Upper lobe of left lung (tissue), 6 donors: ENCODE results near the gene PTK6. TPM values are rescaled to one million over a fixed set of nuclear protein-coding genes. Genes with fewer than 3 reads are reported as not detected.
A peak's percentile ranks its signal among the peaks of the same experiment; 100 is the strongest.

Experiments used
- ATAC-seq, 2 donors: fragments of 200-7000 bp; cut with Tn5 transposase; one replicate each; pipeline ENCODE4 v1.9.1; 2022; ENCODE audit warnings: mild to moderate bottlenecking in 2 of 2, moderate library complexity in 2 of 2; ENCODE audit not compliant: low FRiP score in 2 of 2
- DNase-seq, 2 donors: peaks; one replicate each; pipeline ENCODE4 v3.0.0-alpha.2; 2019 to 2020
- H3K27ac ChIP-seq, 4 donors: fragments of 200-600 bp; sonication (generic); one replicate each; pipeline ENCODE4 v1.5.1; 2016 to 2019
- H3K27me3 ChIP-seq, 4 donors: fragments of 200-600 bp; sonication (generic); one replicate each; pipeline ENCODE4 v1.5.1; 2017 to 2019
- H3K36me3 ChIP-seq, 4 donors: fragments of 200-600 bp; sonication (generic); one replicate each; pipeline ENCODE4 v1.5.1; 2016 to 2019
- H3K4me1 ChIP-seq, 4 donors: fragments of 200-600 bp; sonication (generic); one replicate each; pipeline ENCODE4 v1.5.1; 2018 to 2019
- H3K4me3 ChIP-seq, 4 donors: fragments of 200-600 bp; sonication (generic); one replicate each; pipeline ENCODE4 v1.5.1; 2017 to 2019; ENCODE audit warnings: mild to moderate bottlenecking in 2 of 4, moderate library complexity in 1 of 4
- H3K9me3 ChIP-seq, 4 donors: fragments of 200-600 bp; sonication (generic); one replicate each; pipeline ENCODE4 v1.5.1; 2018 to 2019
- EP300 ChIP-seq, 4 donors: sonication (generic); formaldehyde crosslinking; IDR thresholded peaks; one replicate each; pipeline ENCODE4 v1.5.1; 2017; ENCODE audit warnings: antibody characterized with exemption in 4 of 4, control low read depth in 2 of 4
- POLR2A ChIP-seq, 4 donors: fragments of 450-650 bp; IDR thresholded peaks; one replicate each; pipeline ENCODE4 v1.5.1; 2016 to 2017; ENCODE audit warnings: antibody characterized with exemption in 4 of 4, mild to moderate bottlenecking in 2 of 4
- POLR2AphosphoS5 ChIP-seq, 2 donors: sonication (generic); formaldehyde crosslinking; IDR thresholded peaks; one replicate each; pipeline ENCODE4 v1.5.1; 2017; ENCODE audit warnings: antibody characterized with exemption in 2 of 2
- WGBS, 2 donors: methylation state at CpG; one replicate each; pipeline ENCODE4 v1.1.5; 2017 to 2018; 5-methylcytosine and 5-hydroxymethylcytosine counted together
- total RNA-seq, 6 donors: library from RNA; depleted of rRNA in 4 of 6; stranded (reverse); fragments of >200 nt in 4 of 6; gene quantifications; one replicate each; pipeline versions ENCODE4 v1.1.0 to v1.2.1, GENCODE V29; 2016 to 2021
- TF ChIP-seq, protein P1 (sequence below), 6 experiments: fragments of 450-650 bp in 4 of 6; fragments of 200-600 bp in 2 of 6; sonication (generic) in 2 of 6; IDR thresholded peaks; one replicate each; pipeline ENCODE4 v1.5.1; 2016 to 2019; ENCODE audit warnings: antibody characterized with exemption in 6 of 6
- donor health status: DM: no; HTN: no; CAD: no; lungs with moderate emphysema.
- donor health status: DM: no; HTN: yes; CAD: no; lungs with severe emphysema.

The PTK6 gene
- 1 to 10 TPM; 3.3 to 9.8 (median 6.0) TPM for total RNA-seq

DNA sequence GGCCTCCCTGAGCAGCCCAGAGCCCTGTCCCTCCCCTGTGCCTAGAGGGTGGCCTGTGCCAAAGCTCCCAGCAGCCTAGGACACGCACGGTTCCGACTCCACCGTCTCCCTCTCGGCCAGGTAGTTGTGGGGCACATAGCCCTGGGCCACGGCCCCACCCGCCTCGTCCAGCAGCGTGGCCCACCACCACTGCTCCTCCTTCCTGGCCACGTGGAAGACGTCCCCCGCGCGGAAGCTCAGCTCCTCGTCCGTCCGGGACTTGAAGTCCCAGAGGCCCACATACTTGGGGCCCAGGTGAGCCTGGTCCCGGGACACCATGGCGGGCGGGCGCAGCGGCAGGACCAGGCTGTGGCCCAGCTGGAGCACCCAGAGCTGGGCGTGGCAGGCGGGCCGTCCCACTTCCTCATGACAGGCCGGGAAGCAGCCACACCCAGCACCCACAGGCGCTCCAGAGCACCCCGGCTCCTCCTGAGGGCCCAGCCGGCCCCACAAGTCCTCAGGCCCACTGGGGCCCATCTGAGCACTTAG is at the start of gene PTK6:
Gene PTK6 (minus strand): TSS at position 380 of the 528 bp plus-strand sequence. CDS start 62 bp downstream, at position 318.
- Histone ChIP-seq H3K27ac (peak within 1 kb of the TSS; percentile 78 to 88 (median 86)), H3K9me3 (no peaks in the 10 kb centered on the region), H3K4me3 (peak within 1 kb of the TSS; percentile 7 to 54 (median 46)), H3K27me3 (no peaks in the 10 kb centered on the region), H3K4me1 (peaks cover 22 to 46% (median 27%) of the 10 kb centered on the region in 4 donors), H3K36me3 (no peaks in the 10 kb centered on the region)
- no peak for TF ChIP-seq POLR2AphosphoS5 (IDR thresholded peaks at IDR 0.05)
- peak; percentile 91 to 93 for DNase-seq
- 55 to 70% methylated on average over 15 to 22 of the region's 29 CpGs for WGBS, 2 donors
- peak; percentile 71 to 73 for ATAC-seq

DNA sequence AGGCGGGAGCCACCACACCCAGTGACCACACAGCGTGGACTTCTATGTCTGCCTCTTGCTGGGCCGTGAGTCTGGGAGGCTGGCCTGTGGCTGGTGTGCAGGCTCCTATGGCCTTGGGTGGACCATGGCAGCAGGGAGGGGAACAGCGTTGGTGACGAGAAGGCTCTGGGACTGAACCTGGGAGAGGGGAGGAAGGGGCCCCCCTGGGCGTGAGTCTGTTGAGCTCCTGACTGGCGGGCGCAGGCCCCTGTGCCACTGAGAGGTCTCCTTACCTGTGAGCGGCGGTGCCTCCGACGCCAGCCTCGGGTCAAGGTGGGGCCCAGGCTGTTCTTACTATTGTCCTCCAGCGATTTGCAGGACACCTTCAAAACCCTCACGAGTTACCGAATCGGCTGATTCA is 49.6 kb upstream of the PTK6 start:
- Histone ChIP-seq H3K27me3 (no peaks in the 10 kb centered on the region), H3K4me1 (no peaks in the 10 kb centered on the region), H3K4me3 (no peak overlapping the region), H3K36me3 (peaks cover 9 to 37% (median 33%) of the 10 kb centered on the region in 4 donors), H3K27ac (no peak overlapping the region), H3K9me3 (no peaks in the 10 kb centered on the region)
- TF ChIP-seq EP300 (IDR thresholded peaks at IDR 0.05) (no peak), POLR2A (IDR thresholded peaks at IDR 0.05) (no peak), POLR2AphosphoS5 (IDR thresholded peaks at IDR 0.05) (no peak)
- TF ChIP-seq, protein P1, sequence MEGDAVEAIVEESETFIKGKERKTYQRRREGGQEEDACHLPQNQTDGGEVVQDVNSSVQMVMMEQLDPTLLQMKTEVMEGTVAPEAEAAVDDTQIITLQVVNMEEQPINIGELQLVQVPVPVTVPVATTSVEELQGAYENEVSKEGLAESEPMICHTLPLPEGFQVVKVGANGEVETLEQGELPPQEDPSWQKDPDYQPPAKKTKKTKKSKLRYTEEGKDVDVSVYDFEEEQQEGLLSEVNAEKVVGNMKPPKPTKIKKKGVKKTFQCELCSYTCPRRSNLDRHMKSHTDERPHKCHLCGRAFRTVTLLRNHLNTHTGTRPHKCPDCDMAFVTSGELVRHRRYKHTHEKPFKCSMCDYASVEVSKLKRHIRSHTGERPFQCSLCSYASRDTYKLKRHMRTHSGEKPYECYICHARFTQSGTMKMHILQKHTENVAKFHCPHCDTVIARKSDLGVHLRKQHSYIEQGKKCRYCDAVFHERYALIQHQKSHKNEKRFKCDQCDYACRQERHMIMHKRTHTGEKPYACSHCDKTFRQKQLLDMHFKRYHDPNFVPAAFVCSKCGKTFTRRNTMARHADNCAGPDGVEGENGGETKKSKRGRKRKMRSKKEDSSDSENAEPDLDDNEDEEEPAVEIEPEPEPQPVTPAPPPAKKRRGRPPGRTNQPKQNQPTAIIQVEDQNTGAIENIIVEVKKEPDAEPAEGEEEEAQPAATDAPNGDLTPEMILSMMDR (IDR thresholded peaks at IDR 0.05): no peak
- ATAC-seq (no peak), DNase-seq (peak in 1 of 2 donors; percentile 46)
- 94 to 100% methylated on average over 5 to 17 of the region's 17 CpGs for WGBS, 2 donors

DNA sequence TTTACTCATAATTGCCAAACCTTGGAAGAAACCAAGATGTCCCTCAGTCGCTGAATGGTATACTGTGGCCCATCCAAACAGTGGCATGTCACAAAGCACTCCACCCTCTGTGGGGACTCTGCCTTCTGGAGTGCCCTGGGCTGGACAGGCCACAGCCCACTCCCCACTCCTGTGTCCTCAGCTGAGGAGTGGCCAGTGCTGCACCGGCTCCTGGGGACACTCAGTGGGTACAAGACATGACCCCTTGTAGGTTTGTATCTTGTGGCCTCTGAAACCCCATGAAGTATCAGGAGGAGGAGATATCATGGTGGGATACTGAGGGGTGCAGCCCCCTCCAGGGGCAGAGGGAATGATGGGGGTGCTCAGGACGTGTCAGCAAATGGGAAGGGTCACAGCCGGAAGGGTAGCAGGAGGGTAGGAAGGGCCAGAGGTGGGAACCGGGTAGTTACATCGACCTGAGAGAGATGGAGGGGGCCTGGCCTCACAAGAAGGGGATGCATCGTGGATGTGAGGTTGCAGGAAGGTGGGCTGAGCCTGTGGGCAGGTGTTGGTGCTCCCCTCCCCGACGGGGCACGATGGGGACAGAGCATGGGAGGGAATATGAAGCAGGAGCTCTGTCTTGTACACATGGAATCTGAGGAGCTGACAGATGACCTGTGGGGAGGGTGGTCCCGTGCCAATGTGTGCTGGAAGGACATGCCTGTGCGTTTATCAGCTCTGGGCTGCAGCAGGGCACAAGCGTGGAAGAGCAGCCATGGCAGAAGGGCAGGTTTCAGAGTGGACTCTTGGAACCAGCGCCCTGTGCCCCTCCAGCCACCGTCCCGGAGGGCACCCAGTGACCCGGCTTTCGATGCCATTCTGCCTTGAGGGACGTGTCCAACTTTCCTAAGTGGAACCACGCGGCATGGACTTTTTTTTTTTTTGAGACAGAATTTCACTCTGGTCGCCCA is 48.7 kb upstream of the PTK6 start:
- H3K4me1 ChIP-seq: no peaks in the 10 kb centered on the region
- no peaks in the 10 kb centered on the region for H3K9me3 ChIP-seq
- peaks cover 6 to 28% (median 24%) of the 10 kb centered on the region in 4 donors for H3K36me3 ChIP-seq
- H3K27ac ChIP-seq: no peak overlapping the region
- 82 to 87% methylated on average over 17 to 22 of the region's 22 CpGs for WGBS, 2 donors
- peak in 1 of 2 donors; percentile 52 for DNase-seq
- ATAC-seq: no peak
- TF ChIP-seq, protein P1 (IDR thresholded peaks at IDR 0.05): no peak
- no peak for TF ChIP-seq POLR2A (IDR thresholded peaks at IDR 0.05)
- TF ChIP-seq EP300 (IDR thresholded peaks at IDR 0.05): no peak
- no peak for TF ChIP-seq POLR2AphosphoS5 (IDR thresholded peaks at IDR 0.05)
- H3K4me3 ChIP-seq: no peak overlapping the region
- H3K27me3 ChIP-seq: no peaks in the 10 kb centered on the region

DNA sequence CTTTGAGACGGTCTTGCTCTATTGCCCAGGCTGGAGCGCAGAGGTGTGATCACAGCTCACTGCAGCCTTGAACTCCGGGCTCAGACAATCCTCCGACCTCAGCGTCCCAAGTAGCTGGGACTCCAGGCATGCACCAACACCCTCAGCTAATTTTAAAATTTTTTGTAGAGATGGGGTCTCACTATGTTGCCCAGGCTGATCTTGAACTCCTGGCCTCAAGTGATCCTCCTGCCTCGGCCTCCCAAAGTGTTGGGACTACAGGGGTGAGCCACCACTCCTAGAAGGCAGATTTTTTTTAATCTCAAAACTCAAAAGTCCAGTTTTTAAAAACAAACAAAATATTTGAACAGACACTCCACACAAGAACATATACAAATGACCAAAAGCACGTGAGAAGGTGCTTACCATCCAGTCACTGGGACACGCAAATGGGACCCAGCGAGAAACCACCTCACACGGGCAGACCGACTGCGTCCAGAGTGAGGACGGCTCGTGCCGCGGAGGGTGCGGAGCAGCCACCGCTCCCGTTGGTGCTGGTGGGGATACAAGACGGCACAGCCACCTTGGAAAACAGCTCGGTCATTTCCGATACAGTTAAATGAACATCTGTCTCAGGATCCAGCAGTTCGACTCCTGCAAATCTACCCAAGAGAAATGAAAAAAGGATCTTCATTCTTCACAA is 45.3 kb upstream of the PTK6 start:
- 81 to 86% methylated on average over 22 to 23 of the region's 23 CpGs for WGBS, 2 donors
- DNase-seq (peak in 1 of 2 donors; percentile 54), ATAC-seq (no peak)
- H3K4me1 ChIP-seq: no peaks in the 10 kb centered on the region
- no peaks in the 10 kb centered on the region for H3K27me3 ChIP-seq
- no peaks in the 10 kb centered on the region for H3K9me3 ChIP-seq
- no peak overlapping the region for H3K4me3 ChIP-seq
- no peaks in the 10 kb centered on the region for H3K36me3 ChIP-seq
- TF ChIP-seq EP300 (IDR thresholded peaks at IDR 0.05): no peak
- TF ChIP-seq, protein P1 (IDR thresholded peaks at IDR 0.05): no peak
- TF ChIP-seq POLR2AphosphoS5 (IDR thresholded peaks at IDR 0.05): no peak
- TF ChIP-seq POLR2A (IDR thresholded peaks at IDR 0.05): no peak
- no peak overlapping the region for H3K27ac ChIP-seq
